Measurements from ENCODE around the gene DHX38. TPM values are rescaled to one million over a fixed set of nuclear protein-coding genes. Genes with fewer than 3 reads are reported as not detected.

DHX38 gene
- total RNA-seq, 4 donors from 2014 or later: 31.7 to 52.7 (median 47.7) TPM

GRCh38 chr16:72060405-72060804 lies 33.2 kb upstream of the DHX38 start:
- intact Hi-C loops (cut with DNase I): no loop called here
- H3K36me3 ChIP-seq: no peaks in the 10 kb centered on the region
- no peaks in the 10 kb centered on the region for H3K27me3 ChIP-seq
- no peak for DNase-seq
- no peak overlapping the region for H3K4me3 ChIP-seq (replicated peaks in 1 of 3)
- no peak overlapping the region for H3K27ac ChIP-seq
- peaks cover 0 to 3% of the 10 kb centered on the region in 2 donors for H3K4me1 ChIP-seq
- WGBS, 2 donors: 88 to 92% methylated on average over 9 of the region's 9 CpGs
- TF ChIP-seq POLR2A (IDR thresholded peaks at IDR 0.05): no peak
- TF ChIP-seq, protein P1, sequence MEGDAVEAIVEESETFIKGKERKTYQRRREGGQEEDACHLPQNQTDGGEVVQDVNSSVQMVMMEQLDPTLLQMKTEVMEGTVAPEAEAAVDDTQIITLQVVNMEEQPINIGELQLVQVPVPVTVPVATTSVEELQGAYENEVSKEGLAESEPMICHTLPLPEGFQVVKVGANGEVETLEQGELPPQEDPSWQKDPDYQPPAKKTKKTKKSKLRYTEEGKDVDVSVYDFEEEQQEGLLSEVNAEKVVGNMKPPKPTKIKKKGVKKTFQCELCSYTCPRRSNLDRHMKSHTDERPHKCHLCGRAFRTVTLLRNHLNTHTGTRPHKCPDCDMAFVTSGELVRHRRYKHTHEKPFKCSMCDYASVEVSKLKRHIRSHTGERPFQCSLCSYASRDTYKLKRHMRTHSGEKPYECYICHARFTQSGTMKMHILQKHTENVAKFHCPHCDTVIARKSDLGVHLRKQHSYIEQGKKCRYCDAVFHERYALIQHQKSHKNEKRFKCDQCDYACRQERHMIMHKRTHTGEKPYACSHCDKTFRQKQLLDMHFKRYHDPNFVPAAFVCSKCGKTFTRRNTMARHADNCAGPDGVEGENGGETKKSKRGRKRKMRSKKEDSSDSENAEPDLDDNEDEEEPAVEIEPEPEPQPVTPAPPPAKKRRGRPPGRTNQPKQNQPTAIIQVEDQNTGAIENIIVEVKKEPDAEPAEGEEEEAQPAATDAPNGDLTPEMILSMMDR (IDR thresholded peaks at IDR 0.05): no peak
- H3K9me3 ChIP-seq: no peaks in the 10 kb centered on the region

GRCh38 chr16:72061564-72061963 lies 32.1 kb upstream of the DHX38 start:
- Histone ChIP-seq H3K9me3 (no peaks in the 10 kb centered on the region), H3K4me1 (peaks cover 0 to 3% of the 10 kb centered on the region in 2 donors), H3K27me3 (no peaks in the 10 kb centered on the region), H3K36me3 (no peaks in the 10 kb centered on the region), H3K4me3 (replicated peaks in 1 of 3) (no peak overlapping the region), H3K27ac (no peak overlapping the region)
- intact Hi-C loops (cut with DNase I): no loop called here
- no peak for TF ChIP-seq POLR2A (IDR thresholded peaks at IDR 0.05)
- TF ChIP-seq, protein P1 (IDR thresholded peaks at IDR 0.05): no peak
- 100% methylated on average over 1 of the region's 1 CpG for WGBS, 2 donors
- no peak for DNase-seq

DNA sequence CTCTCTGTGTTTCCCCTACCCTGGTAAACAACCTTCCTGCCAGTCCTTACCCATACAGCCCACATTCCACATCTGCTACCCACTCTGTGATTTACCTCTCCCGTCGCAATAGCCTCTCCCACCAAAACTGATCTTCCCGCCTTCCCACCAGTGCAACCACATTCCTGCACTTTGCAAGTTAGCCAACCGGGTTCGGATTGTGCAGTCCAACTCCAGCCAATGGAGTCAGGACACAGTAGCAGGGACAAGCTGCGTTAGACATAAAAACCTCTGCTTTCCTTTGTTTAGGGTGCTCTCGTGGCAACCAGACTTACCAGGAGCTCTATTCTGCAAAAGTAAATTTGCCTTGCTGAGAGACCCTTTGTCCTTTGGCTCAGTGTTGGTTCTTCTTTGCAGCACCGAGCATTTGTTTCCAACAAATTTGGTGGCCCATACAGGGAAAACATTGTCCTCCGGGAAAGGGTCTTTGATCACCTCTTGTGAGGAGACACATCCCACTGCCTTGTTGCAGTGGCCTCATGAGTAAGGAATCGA lies 29.2 kb upstream of the DHX38 start:
- H3K9me3 ChIP-seq: no peaks in the 10 kb centered on the region
- no peak overlapping the region for H3K27ac ChIP-seq
- no peak for DNase-seq
- H3K36me3 ChIP-seq: no peaks in the 10 kb centered on the region
- H3K4me3 ChIP-seq (replicated peaks in 1 of 3): no peak overlapping the region
- TF ChIP-seq, protein P1 (IDR thresholded peaks at IDR 0.05): no peak
- TF ChIP-seq POLR2A (IDR thresholded peaks at IDR 0.05): no peak
- WGBS, 2 donors: 94 to 95% methylated on average over 10 of the region's 10 CpGs
- H3K4me1 ChIP-seq: no peaks in the 10 kb centered on the region
- intact Hi-C loops (cut with DNase I): no loop called here
- H3K27me3 ChIP-seq: no peaks in the 10 kb centered on the region

DNA sequence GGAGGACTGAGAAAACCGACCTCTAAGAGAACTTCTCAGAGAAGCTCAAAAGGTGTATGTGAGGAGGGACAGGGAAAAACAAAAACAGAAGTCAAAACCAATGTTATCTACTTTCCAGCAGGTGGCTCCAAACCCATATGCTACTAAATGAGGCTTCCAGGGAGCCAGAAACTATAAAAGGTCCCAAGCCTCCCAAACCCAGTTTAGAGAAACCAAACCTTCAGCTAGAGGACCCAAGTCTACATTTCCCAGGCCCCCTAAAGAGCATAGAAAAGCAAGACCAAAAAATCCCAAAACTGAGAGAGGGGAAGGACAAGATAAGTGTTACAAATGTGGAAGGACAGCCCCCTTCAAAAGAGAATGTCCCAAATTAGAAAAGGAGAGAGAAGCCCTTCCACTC lies 26.9 kb upstream of the DHX38 start:
- intact Hi-C loops (cut with DNase I): no loop called here
- Histone ChIP-seq H3K4me3 (replicated peaks in 1 of 3) (no peak overlapping the region), H3K4me1 (no peaks in the 10 kb centered on the region), H3K9me3 (no peaks in the 10 kb centered on the region), H3K36me3 (no peaks in the 10 kb centered on the region), H3K27ac (no peak overlapping the region), H3K27me3 (no peaks in the 10 kb centered on the region)
- TF ChIP-seq, protein P1 (IDR thresholded peaks at IDR 0.05): peak in 4 of 6 experiments; percentile 26 to 56 (median 42)
- TF ChIP-seq POLR2A (IDR thresholded peaks at IDR 0.05): no peak
- no peak for DNase-seq
- WGBS, 2 donors: 2 to 6% methylated on average over 1 of the region's 1 CpG

DNA sequence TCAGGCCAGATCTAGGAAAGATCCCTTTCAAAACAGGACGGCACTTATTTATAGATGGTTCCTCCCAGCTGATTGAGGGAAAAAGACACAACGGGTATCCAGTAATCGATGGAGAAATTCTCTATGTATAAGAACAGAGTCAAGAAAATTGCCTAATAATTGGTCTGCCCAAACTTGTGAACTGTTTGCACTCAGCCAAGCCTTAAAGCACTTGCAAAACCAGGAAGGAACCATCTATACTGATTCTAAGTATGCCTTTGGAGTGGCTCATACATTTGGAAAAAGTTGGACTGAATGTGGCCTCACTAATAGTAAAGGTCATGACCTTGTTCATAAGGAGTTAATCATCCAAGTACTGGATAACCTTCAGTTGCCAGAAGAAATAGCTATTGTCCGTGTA lies 24.7 kb upstream of the DHX38 start:
- TF ChIP-seq, protein P1 (IDR thresholded peaks at IDR 0.05): no peak
- no peak for TF ChIP-seq POLR2A (IDR thresholded peaks at IDR 0.05)
- no peaks in the 10 kb centered on the region for H3K27me3 ChIP-seq
- 81 to 86% methylated on average over 4 of the region's 4 CpGs for WGBS, 2 donors
- H3K4me1 ChIP-seq: no peaks in the 10 kb centered on the region
- no peak overlapping the region for H3K27ac ChIP-seq
- intact Hi-C loops (cut with DNase I): no loop called here
- H3K4me3 ChIP-seq (replicated peaks in 1 of 3): no peak overlapping the region
- DNase-seq: no peak
- H3K36me3 ChIP-seq: no peaks in the 10 kb centered on the region
- H3K9me3 ChIP-seq: no peaks in the 10 kb centered on the region

All from thyroid gland (tissue), 4 donors.